GM19193 (cell line): ENCODE measurements around the gene CHRM4.

Experiments used
- POLR2A ChIP-seq: IDR thresholded peaks from 4 replicates; pipeline ENCODE4 v1.6.1; 2011; ENCODE audit not compliant: insufficient read depth, insufficient read length; ENCODE audit errors: extremely low read depth

The CHRM4 gene

DNA sequence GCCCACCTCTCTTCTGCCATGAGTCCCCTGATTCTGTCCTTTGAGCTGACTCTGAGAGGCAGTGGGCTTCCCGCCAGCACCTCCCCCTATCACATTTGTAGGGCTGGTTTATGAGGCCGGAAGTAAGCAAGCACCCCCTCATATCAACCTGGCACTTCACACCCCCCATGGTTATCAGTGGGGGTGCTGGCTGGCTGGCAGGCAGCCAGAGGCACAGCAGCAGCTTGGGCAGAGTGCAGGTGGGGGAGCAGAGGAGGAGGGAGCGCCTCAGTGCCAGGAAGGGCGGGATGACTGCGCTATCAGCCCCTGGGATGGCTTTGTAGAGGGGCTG, 22.9 kb upstream of the CHRM4 start:
- TF ChIP-seq POLR2A, result no peak

DNA sequence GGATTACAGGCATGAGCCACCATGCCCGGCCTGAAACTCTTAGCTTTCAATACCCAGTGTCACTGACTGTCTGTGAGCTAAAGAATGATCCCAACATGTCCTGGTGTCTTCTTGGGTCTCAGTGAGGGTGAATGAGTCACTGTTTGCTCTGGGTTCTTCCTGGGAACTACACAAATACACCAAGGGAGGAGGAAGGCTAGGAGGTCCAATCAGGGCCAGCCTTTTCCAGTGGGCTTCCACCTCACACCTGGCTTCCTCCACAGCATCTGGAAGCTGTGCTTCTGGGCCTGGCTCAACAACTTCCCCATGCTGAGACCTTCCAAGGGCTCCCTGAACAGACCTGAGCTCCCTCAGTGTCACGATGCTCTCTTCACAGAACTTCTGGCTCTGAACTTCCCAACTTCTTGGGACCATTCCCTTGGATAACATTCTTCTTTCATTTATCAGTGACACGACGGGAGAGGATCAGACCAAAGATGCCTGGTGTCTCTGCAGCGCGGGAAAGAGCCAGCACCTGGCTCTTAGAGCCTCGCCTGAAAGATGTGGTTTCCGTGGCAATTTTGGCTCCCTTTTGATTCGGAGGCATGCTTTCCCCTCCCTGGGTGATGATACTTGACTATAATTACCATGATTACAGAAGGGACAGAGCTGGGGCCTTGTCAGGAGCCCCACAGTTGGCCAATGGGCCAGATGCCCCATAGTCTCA, 22.3 kb upstream of the CHRM4 start:
- no peak for TF ChIP-seq POLR2A

DNA sequence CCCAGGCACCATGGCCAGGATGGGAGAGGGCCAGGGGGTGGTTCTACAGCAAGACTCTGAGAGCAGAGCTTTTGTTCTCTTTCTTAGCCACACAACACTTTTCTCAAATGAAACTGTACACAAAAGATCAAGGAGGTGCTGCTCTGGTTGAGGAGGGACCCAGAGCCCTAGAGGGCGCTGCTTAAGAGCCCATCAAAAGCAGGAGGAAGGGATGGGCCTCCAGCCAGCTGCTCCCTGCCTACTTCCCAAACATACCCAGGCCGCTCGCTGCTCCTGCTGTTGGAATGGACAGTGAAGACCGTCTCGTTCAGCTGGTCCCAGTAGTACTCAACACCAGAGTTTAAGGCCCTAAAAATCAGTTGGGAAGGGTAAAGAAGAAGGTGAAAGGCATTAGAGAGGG, 18.4 kb upstream of the CHRM4 start:
- TF ChIP-seq POLR2A, result no peak

DNA sequence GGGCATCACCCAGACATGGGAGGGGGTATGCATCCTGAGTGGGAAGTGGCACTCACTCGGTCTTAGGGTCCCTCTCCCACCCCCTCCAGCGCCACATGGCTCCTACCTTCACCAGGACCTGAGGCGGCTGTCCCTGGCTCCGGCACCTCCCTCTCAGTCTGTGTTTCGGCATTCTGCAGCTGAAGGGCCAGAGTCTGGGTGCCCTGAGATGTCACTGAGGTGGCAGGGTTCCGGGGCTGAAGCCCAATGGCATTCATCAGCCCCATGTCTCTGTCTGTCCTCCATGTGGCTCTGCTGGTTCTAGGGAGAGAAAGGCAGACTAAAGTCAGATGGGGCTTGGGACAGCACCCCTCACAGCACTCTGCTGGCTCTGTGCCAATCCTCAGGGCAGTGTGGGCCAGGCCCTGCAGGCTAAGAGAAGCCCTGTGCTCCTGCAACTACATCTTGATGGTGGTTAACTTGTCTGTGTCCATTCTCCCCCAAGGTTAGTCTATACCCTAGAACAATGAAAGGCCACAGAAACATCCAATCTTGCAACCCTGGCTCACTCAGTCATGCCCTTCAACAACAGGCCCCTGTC, 16.9 kb upstream of the CHRM4 start:
- no peak for TF ChIP-seq POLR2A

DNA sequence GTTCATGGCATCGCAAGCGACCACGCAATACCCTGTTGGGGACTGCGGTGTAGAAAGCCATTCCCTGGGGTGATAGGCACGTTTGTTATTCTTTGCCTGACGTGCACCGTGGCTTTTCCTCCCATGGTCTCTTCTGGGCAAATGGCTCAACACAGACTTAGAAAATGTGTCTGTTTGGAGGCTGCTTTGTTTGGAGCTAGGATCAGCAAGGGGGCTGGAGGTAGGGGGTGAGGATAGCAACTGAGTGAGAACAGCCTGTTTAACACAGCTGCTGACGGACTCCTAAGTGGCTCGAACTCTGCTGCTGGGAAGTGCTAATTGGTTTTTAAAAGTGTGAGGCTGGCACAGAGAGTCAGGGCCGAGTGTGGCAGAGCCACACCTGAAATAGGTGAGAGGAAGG, 16.1 kb upstream of the CHRM4 start:
- no peak for TF ChIP-seq POLR2A

GRCh38 chr11:46404476-46405017, 13.0 kb upstream of the CHRM4 start:
- TF ChIP-seq POLR2A, result no peak

DNA sequence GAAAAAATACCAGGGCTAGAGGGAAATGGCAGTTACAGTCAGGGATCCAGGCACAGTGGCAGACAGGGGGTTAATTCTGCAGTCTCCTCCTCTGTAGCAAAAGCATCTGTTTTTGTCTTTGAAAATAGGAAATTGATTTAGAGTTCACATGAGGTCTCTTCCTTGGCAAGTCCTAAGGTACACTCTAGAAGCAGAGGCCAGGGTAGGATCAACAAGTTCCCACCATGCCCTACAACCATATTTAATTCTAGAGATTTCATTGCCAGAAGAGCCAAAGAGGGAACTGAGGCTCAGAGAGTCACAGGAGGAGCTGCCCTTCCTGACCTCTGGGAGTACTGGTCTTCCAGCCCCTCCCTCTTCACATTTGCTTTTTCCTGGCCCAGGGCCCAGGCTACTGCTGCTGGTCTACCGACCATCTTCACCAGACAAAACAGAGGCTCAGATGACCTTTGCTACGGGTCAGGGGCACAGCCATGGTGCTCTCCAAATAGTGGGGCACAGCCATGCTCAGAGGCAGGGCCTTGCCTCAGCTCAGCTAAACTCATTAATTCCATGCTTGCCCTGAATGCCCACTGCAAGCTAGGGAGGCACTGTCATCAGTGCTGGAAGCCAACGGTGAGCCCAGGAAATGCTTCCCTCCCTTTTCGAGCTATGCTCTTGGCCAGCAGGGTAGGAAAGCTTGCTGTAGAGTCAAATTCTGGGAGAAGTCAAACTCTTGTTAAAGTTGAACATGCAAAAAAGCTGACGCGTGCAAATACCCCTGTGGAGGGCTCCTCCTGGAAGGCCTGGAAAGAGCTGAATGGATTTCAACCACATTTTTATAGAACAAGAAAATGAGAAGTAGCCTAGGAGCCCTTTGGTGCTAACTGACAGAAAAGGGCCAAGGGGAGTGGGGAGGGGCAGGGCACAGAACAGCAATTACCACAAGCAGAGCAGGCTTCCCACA, 11.7 kb upstream of the CHRM4 start:
- TF ChIP-seq POLR2A, result no peak

DNA sequence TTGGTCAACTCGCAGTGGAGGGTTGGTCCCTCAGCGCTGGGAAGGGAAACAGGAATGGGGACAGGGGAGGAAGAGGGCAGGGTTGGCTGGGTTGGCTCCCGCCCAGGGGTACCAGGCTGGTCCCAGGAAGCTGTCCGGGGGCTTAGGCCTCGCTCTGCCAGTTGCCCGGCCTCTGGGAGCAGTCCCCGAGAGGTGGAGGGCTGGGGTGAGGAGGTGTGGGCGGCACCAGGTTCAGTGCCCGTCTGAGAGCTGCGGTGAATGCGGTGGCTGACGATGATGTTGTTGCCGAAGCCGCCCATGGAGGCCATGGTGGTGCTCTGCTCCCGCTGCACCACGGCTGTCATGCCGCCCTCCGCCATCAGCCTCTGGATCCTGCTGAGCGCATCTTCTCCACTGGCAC, 6.0 kb upstream of the CHRM4 start:
- TF ChIP-seq POLR2A, result no peak

GRCh38 chr11:46393759-46394158, 2.2 kb upstream of the CHRM4 start:
- TF ChIP-seq POLR2A, result no peak

DNA sequence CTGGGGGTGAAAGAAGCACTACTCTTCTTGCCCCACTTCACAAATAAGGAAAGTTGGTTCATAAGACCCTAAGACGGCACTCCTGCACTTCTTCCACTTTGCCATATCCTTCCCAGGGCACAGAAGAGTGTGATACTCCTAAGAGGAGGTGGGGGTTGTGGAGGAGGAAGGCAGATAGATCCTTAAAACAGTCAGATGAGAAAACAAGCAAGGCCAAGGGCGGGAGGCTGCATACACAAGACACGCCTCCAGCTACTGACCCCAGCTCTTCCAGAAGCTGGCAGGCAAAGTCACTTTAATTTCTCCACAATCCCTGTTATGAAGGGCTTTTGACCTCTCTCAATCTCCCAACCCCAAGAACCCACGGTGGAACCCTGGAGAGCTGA, 1.6 kb upstream of the CHRM4 start:
- TF ChIP-seq POLR2A, result no peak

DNA sequence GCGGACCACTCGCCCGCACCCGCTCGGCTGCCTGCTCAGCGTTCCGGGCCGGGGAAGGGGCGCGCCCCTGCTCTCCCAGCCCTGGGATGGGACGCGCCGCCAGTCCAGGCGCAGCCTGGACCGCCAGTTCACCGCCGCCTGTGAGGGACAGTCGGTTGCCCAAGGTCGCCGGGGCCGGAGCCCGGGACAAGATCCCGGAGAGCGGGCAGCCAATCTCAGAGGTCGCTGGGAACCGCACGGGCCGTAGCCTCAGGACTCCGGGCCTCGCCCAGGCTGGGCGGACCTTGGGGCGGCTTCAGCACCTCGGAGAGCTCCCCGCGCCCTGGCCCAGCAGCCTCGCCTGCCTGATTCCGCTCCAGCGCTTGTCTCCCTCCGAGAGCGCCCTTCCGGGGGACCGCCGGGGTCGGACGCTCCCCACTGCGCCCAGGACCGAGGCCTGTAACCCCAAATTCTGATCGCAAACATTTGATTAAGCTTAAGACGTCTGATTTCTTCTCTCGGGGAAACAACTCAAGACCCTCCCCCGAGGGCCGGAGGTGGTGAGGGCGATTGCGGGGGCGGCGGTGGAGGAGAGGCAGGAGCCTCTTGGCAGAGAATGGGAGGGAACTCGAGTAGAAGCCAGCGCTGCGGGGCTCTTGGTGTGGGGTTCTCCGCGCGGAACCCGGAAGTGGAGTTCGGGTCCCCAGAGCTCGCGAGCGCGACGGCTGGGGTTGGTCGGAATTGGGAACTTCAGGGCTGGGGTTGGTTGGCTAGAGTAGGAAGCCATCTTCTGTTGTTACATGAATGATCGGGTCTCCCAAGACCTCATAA, 1.1 kb upstream of the CHRM4 start:
- TF ChIP-seq POLR2A, result no peak

- TF ChIP-seq POLR2A, result no peak
Measured at GRCh38 chr11:46391186-46391577, 394 bp downstream of the CHRM4 start.

GRCh38 chr11:46390331-46391171, 1.0 kb downstream of the CHRM4 start:
- no peak for TF ChIP-seq POLR2A
